GM18873 (cell line): ENCODE results near the gene PPP1R16B.
"Not testable (repeated sequence)": the region's sequence is repeated elsewhere in the genome, so short reads cannot be mapped to it uniquely, and the experiment has no call there.

Source experiments
- ATAC-seq: cut with Tn5 transposase; IDR thresholded peaks from one replicate; pipeline ENCODE4 v1.9.1; 2021; ENCODE audit warnings: mild to moderate bottlenecking, moderate library complexity, moderate number of reproducible peaks; ENCODE audit not compliant: unreplicated experiment, low FRiP score

Gene PPP1R16B

DNA sequence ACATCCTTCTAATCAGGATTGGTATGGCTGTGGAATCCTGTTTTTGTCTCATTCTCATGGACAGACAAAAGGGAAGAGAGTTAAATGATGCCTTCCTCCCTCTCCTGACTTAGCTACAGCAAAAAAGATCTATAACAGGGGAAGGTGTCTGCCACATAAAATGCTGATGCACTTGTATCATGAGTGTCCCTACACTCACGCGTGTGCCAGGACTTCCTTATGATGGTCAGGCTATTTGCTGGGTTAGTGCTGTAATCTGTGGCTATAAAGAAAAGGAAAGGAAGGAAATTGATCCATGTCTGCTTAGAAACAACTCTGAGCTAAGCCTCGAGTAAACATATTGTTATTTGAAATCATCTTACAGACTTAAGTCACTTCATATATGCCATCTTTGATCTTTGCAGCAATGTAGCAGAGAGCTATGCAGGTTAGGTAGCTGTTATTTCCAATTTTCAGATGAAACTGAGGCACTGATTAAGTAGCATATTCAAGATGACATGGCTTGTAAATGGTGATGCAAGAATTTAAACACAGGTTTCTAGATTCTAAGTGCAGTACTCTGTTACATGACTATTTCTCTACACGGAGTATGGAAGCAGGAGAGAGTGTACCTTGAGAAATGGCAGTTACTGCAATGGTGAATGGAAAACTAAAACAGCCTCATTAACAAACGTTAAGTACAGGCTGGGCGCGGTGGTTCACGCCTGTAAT lies 148.3 kb downstream of the PPP1R16B start:
- ATAC-seq, result no peak

DNA sequence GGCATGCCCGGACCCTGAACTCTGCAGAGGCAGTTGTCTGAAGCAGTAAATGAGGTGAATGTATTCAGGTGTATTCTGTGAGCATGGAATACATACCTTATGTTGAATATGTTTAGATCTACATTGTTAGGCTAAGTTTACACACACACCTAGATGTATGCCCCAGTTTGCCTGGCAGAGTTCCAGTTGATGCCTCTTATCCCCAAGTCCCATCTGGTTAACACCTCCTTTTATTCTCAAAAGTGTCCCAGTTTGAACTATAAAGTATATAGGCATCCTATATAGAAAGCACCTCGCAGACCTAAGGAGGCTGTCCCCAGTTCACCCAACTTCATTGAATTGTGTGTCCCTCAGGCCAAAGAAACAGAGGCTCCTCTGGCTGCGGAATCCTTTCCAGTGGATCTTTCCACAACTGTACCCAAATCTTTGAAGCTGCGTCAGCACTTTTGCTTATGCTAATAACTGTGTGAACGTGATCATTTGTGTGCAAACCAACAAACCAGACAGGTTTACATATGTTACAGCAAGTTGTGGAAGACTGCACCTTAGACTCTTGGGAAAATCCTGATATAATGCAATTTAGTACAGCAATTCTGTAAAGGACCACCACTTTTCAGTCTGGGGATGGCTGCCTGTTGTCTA lies 151.9 kb downstream of the PPP1R16B start:
- no peak for ATAC-seq

DNA sequence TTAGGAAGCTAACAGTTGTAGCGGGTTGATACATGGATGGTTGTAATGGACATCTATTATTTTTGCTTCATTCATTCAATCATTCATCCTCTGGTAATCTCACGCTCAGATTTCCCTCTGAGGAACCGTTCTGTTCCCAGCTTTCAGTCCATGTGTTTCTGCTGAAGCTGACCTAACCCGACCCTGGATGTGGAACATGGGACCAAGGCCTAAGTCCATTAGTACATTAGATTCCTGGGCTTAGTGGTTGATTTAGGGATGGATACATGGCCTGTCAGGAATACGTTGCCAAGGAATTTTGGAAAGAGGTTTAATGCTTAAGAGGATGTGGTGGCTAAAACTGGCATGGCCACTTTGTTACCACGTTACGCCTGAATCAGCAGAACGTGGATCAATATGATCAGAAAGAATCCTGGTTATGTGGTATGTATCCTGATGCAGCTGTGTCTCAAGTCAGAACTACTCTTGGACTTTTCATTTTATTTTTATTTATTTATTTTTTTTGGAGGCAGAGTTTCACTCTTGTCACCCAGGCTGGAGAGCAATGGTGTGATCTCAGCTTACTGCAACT lies 152.5 kb downstream of the PPP1R16B start:
- no peak for ATAC-seq

DNA sequence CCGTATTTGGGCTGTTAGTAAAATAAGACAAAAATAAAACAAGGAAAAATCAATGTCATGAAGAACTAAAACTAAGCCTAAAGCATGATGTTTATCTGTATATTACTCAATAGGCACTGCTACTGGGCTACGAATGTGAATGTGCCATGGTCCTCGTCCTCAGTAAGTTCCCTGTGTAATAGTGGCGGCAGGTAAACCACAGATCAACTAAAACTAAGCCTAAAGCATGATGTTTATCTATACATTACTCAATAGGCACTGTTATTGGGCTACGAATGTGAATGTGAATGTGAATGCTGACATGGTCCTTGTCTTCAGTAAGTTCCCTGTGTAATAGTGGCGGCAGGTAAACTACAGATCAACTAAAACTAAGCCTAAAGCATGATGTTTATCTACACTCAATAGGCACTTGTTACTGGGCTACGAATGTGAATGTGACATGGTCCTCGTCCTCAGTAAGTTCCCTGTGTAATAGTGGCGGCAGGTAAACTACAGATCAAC lies 154.7 kb downstream of the PPP1R16B start:
- not testable (repeated sequence) for ATAC-seq

DNA sequence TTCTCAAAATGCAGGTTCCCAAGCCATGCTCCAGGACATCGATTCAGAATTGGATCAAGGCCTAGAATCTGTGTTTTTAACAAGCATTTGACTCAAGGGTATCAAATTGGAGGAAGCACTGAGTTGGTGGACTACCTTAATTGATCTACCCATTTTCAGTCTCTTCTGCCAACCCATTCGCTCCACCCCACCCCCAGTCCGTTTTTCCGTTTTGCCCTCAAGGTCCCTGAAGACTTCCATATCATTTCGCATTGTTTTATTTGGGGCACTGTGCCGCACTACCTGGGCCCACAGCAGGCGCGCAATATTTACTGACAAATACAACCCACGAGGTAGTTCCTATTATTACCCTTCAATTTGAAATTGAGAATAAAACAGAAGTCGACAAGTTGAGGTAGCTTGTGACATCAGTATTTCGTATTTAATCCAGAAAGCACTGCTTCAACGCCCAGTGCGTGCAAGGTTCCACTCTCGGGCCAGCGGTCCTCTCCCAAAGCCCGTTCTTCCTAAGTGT lies 156.1 kb downstream of the PPP1R16B start:
- ATAC-seq, result no peak

DNA sequence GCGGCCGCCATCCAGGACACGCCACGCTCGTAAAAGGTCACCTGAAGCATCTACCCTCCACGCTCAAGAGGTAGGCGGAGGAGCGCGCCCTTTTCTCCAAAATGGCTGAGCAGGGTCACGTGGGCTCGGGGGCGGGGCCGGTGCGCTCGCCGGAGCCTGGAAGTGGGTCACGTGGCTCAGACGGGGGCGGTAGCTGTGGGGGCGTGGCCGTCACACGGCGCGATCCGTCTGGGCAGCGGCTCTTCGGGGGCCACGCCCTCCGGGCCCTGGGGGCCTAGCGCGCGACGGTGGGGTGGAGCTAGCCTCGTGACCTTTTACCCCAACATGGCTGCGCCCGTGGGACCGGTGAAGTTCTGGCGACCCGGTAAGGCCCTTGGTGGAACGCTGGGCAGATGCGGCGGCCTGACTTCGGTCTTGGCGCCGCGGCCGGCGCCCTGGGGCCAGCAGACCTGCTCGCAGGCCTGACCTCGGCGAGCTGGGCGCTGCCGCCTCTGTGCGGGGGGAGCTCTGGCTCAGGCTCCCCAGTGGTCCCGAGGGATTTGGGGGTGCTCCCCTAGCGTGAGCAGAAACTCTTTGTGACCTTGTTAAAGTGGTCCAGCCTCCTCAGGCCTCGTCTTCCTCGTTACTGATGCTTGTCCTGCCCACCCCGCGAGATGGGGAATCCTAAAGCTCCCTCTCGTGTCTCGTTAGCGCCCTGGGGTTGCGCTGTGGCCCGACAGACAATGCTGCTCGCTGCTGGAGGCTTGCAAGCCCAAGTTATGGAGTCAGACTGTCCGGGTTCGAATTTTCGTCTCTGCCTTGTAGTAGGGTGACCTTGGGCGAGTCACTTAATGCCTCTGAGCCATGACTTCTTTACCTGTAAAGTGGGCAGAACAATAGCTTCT lies 156.8 kb downstream of the PPP1R16B start, which contains the start of gene DHX35:
Gene DHX35 (plus strand): TSS at position 301 of the 884 bp plus-strand sequence. CDS start 24 bp downstream, at position 325.
- ATAC-seq, result peak; percentile 82

DNA sequence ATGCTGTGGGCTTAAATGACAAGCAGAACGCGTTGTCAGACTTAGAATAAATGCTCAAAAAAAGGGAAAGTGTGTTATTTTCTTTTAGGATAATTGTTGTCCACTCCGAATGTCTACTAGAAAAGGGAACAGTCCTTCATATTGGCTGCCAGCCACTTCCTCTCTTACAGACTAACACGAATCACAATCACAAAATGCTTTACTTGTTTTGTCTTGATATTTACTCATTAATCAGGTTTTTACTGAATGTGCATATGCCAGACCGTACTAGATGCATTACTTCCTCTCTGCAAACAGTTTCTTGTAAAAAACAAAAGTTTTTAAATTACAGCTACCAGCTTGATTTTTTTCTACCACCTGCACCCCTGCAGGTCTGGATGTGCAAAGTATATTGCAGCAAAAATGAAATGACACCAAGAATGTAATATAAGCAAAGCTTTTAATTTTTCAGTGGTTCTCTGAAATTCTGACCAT lies 157.5 kb downstream of the PPP1R16B start:
- ATAC-seq, result no peak

DNA sequence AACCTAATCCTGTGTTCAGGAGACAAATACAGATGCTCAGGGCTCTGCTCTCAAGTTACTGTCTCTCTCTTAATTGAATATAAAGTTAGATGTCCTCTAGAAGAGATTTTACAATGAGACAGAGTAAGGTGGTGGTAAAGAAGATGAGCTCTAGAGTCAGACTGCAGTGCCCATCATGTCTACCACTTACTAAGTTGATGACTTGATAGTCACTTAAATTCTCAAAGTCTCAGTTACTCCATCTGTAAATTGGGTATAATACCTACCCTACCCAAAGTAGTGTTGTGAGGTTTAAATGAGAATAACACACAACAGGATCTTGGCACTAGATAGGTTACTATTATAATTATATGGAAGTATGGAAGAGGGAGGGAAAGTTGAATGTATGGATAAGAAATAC lies 158.2 kb downstream of the PPP1R16B start:
- ATAC-seq, result no peak

DNA sequence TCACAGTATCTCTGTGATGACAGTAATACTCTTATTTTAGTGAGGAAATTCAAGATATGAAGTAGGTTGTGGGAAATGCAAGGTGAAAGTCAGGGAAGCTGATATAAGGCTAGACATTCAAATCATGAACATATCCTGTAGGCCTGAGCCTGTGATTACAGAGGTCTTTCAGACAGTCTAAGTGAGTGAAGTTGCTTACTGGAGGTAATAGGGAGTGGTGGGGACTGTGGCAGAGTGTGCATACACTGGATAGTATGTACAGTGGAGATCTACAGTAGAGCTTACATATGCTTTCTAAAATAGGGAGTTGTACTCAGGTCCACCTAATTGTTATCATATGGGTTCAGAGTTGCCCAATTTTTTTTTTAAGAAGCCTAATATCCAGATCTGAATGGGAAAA lies 159.8 kb downstream of the PPP1R16B start:
- ATAC-seq, result no peak

DNA sequence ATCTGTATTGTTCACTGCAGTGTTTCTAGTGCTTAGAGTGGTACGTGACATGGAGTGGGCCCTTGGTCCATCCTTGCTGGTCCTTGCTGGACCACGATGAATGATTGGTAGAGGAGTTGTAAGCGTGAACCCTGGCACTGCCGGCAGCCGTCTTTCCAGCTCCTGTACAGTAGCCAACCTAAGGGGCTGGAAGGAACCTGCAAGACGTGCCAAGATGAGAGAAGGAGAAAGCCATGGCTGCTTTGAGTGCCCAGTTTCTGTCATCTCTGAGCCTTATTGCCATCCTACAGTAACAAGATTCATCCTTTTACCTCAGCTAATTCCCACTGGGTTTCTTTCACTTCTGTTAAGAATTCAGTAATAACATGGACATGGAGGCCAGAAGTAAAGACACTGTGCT lies 162.6 kb downstream of the PPP1R16B start:
- ATAC-seq, result no peak

DNA sequence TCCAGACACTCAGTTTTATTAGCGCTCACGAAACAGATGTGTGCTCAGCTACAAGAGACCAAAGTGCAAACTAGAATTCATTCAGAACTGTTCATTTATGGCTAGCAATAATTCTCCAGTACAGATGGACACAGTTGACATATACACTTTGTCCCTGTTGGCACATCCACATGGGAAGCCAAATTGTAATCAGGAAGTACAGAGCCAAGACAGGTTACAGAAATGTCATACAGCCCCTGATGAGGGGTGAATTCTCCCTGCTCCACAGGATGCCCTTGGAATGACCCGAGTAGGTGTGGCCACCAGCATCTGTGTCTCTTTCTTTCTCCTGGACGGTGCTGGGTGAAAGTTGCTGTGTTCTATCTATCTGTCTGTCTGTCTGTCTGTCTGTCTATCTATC lies 164.2 kb downstream of the PPP1R16B start:
- no peak for ATAC-seq

DNA sequence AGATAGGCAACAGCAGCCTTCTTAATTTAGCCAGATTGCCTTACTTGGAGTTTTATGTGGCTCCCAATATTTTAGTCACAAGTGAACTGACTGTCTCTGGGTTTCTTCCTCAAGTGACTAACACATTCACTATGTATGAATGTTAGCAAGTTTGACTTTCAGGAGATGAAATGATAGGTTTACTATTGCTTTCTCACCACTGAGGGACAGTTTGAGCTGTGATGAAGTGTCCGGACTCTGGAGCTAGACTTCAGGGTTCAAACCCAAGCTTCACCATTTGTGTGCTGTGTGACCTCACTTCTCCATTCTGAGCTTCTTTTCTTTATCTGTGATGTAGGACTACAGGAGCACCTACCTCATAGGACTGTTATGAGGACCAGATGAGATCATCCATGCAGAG lies 164.8 kb downstream of the PPP1R16B start:
- no peak for ATAC-seq
